Stimulated activated CD4-positive, alpha-beta T cell treated with anti-CD3 and anti-CD28 coated beads, Interleukin-1b, Interleukin-23, amount 100 ng/mL, for 4 hours (primary cell): Measurements from ENCODE around the gene ZFHX3.

Source experiments
- DNase-seq, 2 donors: peaks; one replicate each; pipeline ENCODE4 v3.0.0-alpha.2; 2020; ENCODE audit warnings: low read depth in 2 of 2

The ZFHX3 gene

GRCh38 chr16:73069581-73070262 lies 21.8 kb upstream of the ZFHX3 start:
- DNase-seq: no peak

- DNase-seq: no peak
Observed at GRCh38 chr16:73068541-73069401, 20.8 kb upstream of the ZFHX3 start.

GRCh38 chr16:73067671-73068540 lies 20.0 kb upstream of the ZFHX3 start:
- no peak for DNase-seq

GRCh38 chr16:73066927-73067670 lies 19.2 kb upstream of the ZFHX3 start:
- DNase-seq: no peak

- DNase-seq: no peak
Observed at GRCh38 chr16:73066331-73066926, 18.5 kb upstream of the ZFHX3 start.

- no peak for DNase-seq
Observed at GRCh38 chr16:73065632-73066330, 17.9 kb upstream of the ZFHX3 start.

GRCh38 chr16:73064994-73065545 lies 17.1 kb upstream of the ZFHX3 start:
- no peak for DNase-seq

- DNase-seq: no peak
Observed at GRCh38 chr16:73064212-73064993, 16.5 kb upstream of the ZFHX3 start.

GRCh38 chr16:73063854-73064211 lies 15.9 kb upstream of the ZFHX3 start:
- DNase-seq: no peak

- no peak for DNase-seq
Observed at GRCh38 chr16:73062743-73063733, 15.1 kb upstream of the ZFHX3 start.

GRCh38 chr16:73062001-73062616 lies 14.2 kb upstream of the ZFHX3 start:
- DNase-seq: no peak

GRCh38 chr16:73060892-73061490 lies 13.1 kb upstream of the ZFHX3 start:
- DNase-seq: no peak

- no peak for DNase-seq
Observed at GRCh38 chr16:73059779-73060615, 12.1 kb upstream of the ZFHX3 start.

- no peak for DNase-seq
Observed at GRCh38 chr16:73058616-73059409, 10.9 kb upstream of the ZFHX3 start.

GRCh38 chr16:73058221-73058615 lies 10.3 kb upstream of the ZFHX3 start:
- DNase-seq: no peak
